Placental epithelial cell (primary cell): ENCODE measurements around the gene FBN1. TPM values are rescaled to one million over a fixed set of nuclear protein-coding genes. Genes with fewer than 3 reads are reported as not detected.

ENCODE experiments used
- total RNA-seq: library from RNA; depleted of rRNA; stranded (reverse); fragments of >200 nt; gene quantifications from 2 replicates; pipeline ENCODE4 v1.2.3, GENCODE V29; 2012

Gene FBN1
- 1,130 and 2,934 TPM in 2 replicates for total RNA-seq

DNA sequence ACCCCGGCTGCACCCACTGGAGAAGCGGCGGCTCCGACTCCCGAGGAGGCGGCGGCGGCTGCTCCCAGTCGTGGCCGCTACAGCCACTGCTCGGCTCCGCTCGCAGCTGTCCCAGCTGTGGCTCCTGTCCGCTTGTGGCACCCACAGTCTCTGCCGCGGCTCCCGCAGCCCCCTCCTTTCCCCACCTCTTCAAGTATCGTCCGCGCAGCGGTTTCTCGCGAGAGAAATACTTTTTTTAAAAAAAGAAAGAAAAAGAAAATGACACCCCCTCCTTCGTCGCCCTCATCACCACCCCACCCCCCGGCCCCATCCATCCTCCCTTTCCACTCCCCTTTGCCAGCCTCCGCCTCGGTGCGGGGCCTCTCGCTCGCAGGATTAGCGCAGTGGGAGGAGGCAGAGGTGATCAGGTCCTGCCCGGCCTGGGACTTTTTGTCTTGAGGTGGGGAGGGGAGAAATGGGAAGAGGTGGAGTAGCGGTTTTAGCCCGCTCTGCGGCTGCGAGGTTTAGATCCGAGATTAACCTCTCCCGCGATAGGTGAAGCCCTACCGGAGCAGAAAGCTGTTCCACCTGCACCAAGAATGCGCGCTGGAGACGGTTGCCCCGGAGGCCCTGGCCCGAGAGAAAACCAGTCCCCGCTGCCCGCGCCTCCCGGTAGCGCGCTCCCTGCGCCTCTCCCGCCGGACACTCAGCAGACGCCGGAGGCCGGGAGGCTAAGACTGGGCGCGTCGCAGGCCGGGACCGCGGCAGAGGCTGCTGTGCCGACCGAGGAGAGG is at the start of gene FBN1:
Gene FBN1, minus strand, starts transcription at position 152 of the 773 bp plus-strand sequence. CDS start 940 bp downstream, outside the sequence.

Other genes starting within 250 kb of the FBN1 start
- gene CEP152, start 165.4 kb upstream of the FBN1 start, total RNA-seq = 3.3 and 4.3 TPM in 2 replicates
- 127 and 139 TPM in 2 replicates for gene EID1, start 232.4 kb upstream of the FBN1 start, total RNA-seq